Left kidney (tissue), 2 donors: ENCODE measurements around the gene GRM8. TPM values are rescaled to one million over a fixed set of nuclear protein-coding genes. Genes with fewer than 3 reads are reported as not detected.

Source experiments
- DNase-seq: peaks from one replicate; pipeline ENCODE4 v3.0.0-alpha.2; 2013
- polyA plus RNA-seq: library from polyadenylated mRNA; unstranded; fragments of 120-200 nt; gene quantifications from one replicate; pipeline ENCODE4 v1.2.1, GENCODE V29; 2013; ENCODE audit not compliant: insufficient read length

GRM8 gene
- polyA plus RNA-seq, 1 donor = 10.4 TPM

DNA sequence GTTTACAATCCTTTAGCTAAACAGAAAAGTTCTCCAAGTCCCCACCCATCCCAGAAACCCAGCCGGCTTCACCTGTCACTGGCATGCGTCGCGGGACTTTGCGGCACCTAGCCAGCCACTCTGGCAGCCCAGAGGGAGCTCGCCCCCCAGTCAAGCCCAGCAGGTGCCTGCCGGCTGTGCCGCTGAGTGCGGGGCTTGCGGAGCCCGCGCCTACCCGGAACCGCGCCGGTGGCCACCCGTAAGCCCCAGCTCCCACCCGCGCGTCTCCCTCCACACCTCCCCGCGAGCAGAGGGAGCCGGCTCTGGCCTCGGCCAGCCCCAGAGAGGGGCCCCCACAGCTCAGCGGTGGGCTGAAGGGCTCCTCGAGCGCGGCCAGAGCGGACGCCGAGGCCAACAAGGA lies 446.1 kb downstream of the GRM8 start:
- DNase-seq = no peak

DNA sequence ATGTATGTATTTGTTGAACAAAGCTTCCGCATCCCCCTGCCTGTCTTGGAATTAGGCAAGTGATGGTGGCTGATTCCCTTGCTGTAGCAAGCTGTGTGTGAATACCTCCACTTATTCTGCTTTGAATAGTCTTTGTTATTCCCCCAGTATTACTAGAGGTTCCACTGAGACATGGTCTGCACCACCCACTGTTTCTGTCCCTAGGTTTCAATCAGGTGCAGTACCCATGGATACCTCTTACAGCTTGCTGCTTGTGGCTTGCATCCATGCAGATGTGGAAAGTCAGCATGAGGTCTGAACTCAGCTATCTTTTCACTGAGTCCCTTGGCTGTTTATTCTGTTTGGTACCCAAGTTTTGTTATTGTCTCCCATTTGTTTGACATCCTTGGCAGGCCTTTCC lies 447.4 kb downstream of the GRM8 start:
- no peak for DNase-seq

DNA sequence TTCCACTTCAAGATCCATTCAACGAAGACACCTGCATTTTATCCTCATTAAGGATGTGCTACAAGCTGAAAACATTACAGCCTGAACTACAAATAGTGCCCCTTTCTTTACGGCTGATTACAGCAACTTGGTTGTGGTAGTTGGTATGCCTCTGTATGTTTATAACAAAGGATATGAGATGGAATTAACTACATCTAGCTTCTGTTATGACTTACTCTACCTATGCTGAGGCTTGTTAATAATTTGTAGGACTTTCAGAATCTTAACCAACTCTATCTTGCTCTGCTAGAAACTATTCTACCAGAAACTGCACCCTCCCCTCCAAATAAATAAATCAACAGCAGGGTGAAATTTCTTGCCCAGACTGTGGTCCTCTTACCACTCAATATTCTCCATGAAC lies 448.1 kb downstream of the GRM8 start:
- DNase-seq = no peak

DNA sequence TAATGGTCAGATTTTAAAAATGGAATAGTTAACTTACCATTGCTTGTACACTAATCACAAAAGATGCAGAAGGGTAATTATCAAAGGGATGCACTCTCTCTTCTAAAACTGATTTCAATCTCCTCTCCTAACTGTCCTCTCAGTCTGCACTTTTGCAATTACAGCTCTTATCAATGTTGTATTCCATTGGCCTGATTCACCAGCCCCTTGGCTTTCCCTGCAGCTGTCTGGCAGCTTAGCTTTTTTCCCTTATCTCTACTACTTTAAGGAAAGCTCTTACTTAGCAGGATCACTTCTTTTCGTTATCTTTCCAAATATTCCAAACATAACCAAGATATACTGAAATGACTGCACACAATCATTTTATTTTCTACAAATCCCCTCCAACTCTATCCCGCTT lies 448.8 kb downstream of the GRM8 start:
- no peak for DNase-seq

DNA sequence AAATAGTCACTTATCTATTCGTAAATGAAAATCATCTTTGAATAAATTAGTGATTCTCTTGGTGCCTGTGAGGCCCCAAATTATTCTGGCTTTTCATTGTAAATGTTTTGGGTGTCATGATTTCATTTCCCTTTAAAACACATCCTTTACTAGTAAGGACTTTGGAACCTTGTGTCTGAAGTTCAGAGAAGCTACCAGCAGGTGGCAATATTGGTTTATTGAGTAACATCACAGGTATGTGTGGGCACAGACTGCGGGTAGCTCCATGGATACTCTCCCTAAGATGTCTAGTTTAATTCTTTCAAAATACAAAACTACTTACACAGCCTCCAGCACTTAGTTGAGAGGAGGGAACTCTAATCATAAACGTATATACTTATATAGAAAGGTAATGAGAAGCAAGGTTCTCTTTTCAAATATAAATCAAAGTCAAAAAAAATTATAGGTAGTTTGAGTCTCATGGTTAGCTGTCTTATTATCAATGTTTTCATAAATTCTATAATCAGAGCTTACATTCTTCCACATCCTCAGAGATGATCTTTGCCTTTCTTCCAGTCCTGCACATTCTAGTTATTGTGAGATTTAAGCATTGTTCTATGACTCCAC lies 449.6 kb downstream of the GRM8 start:
- DNase-seq = peak; percentile 41

DNA sequence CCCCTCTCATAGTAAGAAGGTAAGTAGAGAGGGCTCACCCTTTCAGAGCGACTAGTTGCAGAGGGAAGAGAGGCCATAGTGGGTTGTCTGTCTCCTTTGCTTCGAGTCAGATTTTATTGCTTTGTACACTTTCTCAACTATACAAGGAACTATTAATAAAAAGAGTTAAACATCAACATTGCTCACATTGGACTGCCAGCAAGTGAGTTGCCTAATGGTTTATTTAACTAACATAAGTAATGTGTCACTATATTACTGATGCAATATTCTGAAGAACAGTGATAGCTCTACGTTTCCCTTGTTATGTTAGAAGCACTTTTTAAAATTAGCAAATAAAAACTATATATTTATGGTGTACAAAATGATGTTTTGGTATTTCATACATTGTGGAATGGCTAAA lies 451.0 kb downstream of the GRM8 start:
- no peak for DNase-seq

DNA sequence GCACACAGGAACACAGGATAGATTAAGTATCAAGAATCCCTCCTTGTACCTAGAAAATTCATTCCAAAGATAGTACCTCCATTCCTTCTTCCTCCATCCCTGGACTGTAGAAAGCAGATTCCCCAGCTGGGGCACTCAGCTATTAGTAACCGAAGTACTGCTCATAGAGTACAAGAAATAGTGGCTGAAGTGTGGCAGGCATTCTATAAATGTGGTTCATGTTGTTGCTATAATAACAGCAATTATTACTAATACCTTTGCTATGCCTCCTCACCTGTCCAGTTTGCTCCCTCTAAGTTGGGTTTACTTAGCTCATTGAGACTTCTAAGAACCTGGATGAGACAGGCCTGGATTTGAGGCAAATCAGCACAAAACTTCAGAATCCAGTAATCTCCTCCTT lies 453.2 kb downstream of the GRM8 start:
- no peak for DNase-seq

DNA sequence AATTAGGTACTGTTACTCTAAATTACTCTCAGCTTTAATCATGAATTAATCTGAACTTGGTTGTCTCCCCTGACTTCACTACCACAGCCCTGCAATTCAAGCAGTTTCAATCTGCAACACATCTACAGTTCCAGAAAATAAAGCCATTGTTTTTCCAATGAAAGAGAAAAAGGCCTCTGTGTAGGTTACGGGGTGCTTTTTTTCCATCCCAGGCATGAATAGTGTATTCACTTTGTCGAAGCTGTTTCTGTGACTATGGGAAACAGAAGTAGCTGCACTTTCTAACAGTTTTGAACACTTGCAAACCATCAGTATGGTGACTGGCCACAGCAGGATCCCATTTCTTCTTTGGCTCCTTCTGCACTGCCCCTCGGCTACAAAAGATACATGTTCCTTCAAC lies 460.2 kb downstream of the GRM8 start:
- no peak for DNase-seq

DNA sequence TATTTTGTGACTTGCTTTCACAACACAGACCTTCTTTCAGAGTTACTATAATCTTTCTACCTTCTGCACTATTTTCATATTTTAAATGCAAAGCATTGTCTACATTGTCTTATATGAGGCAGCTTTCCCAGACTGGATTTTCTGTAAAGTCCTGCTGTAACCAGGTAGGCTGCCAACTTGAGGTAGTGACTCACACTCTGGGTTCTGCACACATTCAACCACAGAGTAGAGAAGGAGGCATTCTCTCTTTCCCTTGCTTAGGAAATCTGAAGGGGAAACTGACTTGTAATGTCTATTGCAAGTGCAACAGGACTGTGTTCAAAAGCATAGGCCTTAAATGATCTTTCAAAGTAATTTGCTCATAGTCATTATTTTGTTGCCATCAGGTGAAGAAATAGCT lies 461.4 kb downstream of the GRM8 start:
- no peak for DNase-seq

DNA sequence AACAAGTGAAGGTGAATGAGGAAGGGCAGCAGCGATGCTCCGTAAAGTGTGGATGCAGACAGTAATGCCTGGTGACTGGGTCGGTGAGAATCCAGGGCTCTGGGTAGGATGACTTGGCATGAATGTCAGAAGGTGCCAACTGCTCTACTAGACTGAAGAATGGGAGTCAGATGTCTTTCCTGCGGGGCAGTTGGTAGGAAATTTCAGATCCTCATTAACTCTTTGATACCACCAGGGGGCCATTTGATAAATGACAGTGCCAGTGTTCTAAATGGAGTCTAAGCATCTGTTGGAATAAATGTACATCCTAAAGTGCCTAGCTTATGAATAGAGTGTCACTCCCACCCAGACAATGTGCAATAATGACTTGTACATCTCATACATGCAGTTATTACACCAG lies 462.0 kb downstream of the GRM8 start:
- DNase-seq = no peak

DNA sequence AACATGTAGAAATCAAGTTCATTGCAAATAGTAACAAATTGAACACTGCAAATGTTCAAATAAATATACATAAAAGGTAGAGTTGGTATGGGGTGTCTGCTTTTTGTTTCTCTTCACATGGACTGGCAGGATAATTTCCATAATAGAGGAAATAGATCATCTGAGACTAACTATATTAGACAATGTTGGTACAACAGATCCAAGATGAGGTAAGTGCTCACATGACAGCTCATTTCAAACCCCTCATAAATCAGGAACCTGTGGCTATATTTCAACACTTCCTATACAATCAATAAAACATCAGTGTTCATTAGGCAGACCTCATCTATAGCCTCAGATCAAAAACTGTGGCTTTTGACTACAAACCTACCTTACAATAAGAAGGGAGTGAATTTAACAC lies 469.1 kb downstream of the GRM8 start:
- DNase-seq = no peak

DNA sequence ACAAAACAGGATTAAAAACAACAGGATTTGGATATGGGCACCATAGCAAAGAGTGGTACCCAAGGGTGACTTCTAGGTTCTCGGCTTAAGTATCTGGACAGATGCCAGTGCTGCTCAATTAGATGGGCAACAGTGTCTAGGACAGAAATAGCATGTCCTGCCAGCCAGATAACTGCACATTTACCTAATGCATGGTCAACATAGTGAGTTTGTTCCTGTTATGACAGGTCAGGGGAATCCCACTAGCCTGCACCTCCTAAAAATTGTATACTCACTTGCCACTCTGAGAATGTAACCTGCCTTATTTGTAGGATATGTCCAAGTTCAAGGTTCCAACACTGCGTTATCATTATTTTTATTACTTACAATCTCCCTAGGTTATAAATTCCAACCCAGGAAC lies 471.7 kb downstream of the GRM8 start:
- DNase-seq = no peak

DNA sequence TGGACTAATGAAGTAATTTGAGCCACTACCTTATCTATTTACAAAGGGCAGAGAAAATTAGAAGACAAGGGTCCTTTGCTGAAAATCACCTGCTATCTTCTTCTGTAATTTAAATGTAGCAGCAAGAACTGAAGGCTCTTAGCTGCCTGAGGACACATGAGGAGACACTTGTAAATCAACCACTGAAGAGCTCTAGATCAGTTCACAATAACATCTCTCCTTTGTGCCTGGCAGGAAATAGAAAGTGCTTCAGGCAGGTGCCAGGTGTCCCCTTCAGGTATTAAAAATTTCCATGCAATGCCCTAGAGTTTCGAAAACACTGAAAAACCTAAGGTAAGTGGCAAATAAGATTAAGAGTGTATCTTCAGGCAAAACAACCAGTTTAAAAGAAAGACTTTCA lies 474.6 kb downstream of the GRM8 start:
- no peak for DNase-seq

DNA sequence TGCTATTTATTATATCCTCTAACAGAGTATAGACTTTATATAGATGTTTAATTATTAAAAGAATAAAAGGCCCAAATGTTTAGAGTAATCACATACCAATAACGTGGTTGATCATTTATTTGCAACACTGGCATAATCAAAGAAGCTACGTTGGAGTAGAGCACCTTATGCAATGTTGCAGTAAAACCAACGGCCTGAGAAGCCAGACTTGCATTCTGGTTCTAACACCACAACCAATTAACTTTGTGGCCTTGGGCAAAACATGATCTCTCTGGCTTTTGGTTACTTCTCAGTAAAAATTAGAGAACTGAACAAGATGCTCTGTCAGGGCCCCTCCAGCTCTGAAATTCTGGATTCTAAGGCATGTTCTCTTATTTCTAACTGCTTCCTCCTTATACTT lies 476.2 kb downstream of the GRM8 start:
- no peak for DNase-seq

DNA sequence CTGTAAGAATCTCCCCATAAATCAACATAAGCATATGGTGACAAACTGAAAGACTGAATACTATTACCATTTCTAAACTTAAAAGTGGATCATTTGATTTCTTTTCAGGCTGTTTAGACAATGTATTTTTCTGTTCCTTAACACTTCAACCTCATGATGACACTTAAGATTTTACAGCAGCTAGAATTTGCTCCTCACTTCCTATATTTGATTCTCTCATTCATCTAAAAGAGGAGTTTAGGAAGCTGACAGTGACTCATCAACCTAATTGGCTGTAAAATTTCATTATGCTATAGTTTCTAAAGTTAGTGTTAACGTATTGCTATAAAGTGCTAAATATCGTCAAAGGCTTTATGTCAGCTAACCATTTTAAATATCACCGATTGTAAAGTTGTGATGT lies 478.7 kb downstream of the GRM8 start:
- no peak for DNase-seq

DNA sequence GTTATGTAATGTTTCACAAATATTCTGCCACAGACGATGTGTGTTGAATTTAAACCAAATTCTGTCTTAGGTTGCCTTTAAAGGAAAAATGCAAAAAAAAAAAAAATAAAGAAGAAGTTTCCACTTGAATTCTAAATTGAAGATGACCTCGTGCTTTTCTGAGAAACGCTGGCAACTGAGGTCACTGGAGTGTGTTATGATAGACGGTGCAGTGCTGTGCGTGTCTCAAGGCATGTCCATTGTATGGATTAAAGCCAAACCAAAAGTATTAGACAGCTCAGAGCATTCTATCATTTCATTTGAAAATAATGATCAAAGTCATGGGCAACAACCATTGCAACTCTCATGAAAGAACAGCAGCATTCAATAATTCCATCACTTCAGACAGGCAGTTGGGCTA lies 483.9 kb downstream of the GRM8 start:
- DNase-seq = no peak

DNA sequence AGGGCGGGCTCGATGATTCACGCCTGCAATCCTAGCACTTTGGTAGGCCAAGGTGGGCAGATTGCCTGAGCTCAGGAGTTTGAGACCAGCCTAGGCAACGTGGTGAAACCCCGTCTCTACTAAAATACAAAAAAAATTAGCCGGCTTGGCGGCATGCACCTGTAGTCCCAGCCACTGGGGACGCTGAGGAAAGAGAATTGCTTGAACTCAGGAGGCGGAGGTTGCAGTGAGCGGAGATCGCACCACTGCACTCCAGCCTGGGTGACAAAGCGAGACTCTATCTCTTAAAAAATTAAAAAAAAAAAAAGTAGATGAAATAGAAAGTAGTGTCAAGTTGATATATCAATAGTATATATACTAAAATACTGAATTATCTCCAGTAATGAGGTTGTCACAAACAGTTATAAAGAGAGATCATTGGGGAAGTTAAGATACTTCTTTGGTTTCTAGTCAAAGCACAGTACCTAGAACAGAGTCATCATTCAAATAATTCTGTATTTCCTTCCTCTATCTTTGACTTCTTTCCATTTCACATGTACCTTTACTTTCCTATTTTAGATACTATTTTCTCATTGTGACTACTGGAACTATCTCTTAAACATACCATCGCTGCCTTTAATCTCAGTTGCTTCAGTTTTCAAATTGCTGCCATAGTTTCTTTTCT lies 491.7 kb downstream of the GRM8 start:
- no peak for DNase-seq

DNA sequence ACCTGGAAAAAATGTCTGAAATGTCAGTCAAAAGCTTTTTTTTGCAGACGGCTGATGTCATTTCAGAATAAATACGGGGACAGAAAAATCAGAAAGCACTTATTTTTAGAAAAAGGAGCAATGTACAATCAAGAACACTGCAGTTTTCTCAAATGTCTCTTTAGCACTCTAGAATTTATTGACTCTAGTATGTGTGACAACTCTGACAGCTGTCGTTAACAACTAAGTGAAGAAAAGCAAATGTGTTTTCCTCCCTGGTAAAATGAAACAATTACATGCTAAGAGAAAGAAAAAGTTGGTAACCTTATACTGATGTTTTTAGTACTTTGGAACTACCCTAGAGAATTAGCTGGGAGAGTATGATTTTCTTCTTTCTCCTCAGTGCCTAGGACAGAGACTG lies 497.4 kb downstream of the GRM8 start:
- no peak for DNase-seq

DNA sequence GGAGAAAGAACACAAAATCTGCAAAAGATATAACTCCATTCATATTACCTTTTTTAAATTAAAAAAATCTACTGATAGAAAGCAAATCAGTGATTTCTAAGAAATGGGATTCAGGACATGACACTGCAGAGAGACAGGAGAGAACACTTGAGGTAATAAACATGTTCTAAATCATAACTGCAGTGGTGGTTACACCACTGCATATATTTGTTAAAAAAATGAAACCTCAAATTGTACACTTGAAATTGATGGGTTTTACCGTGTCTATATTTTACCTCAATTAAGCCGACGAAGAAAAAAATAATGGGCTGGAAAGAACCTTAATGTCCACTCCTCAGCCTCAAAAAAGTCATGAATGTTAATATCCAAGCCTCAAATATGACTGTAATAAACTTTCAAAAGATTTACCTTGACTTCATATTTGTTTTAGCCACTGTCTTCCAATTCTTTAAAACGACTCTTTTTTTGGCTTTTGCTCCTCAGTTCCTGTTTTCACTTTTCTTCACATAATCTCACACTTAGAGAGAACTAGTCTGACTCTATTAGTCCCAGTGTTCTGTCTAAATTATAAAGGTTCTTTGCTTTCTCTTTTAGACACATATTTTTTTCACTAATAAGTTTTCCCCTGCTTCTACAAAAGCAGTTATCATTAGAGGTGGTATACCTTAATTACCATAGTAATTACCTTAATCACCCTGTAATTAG lies 502.4 kb downstream of the GRM8 start:
- DNase-seq = no peak

DNA sequence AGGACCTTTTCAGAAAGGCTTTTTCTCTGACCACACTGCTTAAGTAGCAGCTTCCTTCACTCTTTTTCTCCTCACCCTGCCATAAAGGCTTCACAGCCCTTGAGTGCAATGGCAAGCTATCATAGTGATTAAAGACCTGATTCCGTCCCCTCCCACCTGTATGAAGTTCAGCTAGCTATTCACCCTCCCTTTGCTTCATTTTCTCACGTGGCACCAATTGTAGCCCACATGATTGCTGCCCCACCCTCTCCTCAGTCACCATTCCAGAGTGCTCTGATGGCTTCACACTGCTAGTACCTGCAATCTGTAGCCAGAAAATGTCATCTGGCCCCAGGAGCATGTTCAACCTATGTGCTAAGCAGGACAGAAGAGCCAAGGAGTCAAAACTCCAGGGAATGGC lies 523.8 kb downstream of the GRM8 start:
- no peak for DNase-seq

DNA sequence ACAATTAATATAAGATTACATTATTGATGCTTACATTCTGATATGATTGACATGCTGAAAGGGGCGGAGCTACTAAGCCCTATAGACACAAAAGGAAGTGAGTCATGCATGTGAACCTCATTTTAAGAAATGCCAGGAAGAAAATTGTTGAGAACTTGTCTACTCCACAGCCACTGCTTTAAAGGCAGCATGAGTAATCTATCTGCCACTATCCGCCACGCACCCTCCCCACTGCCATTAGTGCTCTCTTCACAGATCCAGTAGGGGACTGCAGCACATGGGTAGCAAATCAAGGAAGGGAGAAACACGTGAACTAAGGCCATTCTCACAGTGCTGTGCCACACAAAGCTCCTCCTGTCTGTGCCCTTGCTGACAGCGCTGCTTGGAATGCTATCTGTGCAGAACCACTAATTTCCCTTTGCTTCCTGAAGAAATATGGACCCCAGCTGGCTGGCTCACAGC lies 524.8 kb downstream of the GRM8 start:
- no peak for DNase-seq

DNA sequence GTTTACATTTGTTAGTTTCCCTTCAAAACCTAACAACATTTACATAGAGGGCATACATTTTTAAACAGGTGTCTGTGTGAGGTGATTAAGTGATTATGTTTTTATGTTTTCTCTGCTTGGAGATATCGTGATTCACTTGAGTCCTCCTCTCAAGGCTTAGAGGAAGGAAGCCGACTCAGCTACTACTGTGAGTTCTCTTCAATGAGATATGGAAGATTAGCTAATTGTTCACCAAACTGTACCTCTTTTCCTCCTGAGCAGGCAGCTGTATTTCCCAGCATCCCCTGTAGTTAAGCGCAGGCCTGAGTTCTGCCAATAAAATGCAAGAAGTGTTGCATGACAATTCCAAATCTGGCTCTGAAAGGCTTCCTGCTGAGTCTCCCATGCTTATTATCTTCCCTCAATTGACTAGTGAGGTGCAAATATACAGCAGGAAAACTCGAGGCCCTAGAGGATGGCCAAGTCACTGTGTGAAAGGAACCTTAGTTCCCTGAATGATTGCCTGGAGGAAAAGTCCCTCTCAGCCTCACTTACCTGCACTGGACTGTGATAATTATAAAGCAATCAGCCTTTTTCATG lies 528.7 kb downstream of the GRM8 start:
- DNase-seq = no peak

DNA sequence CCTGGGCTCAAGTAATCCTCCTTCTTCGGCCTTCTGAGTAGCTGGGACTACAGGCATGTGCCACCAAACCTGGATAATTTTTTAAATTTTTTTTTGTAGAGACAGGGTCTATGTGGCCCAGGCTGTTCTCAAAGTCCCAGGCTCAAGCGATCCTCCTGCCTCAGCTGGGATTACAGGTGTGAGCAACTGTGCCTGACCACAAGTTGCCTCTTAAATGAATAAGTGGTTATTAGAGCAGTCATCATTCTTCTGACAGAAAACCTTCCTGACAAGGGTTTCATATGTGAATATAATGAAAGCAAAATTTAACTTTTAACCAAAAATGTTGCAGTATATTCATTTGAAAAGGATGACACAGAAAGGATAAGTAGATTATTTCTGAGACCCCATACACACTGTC lies 532.5 kb downstream of the GRM8 start:
- no peak for DNase-seq
